ENCODE data around the gene IGF2BP2. TPM values are rescaled to one million over a fixed set of nuclear protein-coding genes. Genes with fewer than 3 reads are reported as not detected.

Gene IGF2BP2
- total RNA-seq, 2 donors from 2014 or later, result 143 to 162 TPM

- Histone ChIP-seq H3K27ac (ENCODE audit: low read depth, low read length) (no peak overlapping the region), H3K4me1 (ENCODE audit: control insufficient read depth, insufficient read depth, low read length) (peaks cover 5% of the 10 kb centered on the region), H3K4me3 (ENCODE audit: low read length) (no peak overlapping the region), H3K27me3 (ENCODE audit: control insufficient read depth, insufficient read depth, low read length, poor library complexity, severe bottlenecking) (no peaks in the 10 kb centered on the region), H3K9ac (ENCODE audit: extremely low read depth, low read length, poor library complexity, severe bottlenecking) (no peak overlapping the region), H3K36me3 (ENCODE audit: control insufficient read depth, insufficient read depth, low read length) (peaks cover 41% of the 10 kb centered on the region), H3K9me3 (ENCODE audit: control insufficient read depth, low read length) (no peaks in the 10 kb centered on the region)
- no peak overlapping the region for H3K27ac Mint-ChIP-seq
- H3K4me3 Mint-ChIP-seq, result no peak overlapping the region
- no peaks in the 10 kb centered on the region for H3K27me3 Mint-ChIP-seq (ENCODE audit: insufficient read depth)
- WGBS, 2 experiments (ENCODE audit: insufficient coverage in 1 of 2, insufficient read length in 1 of 2), result 94 to 97% methylated on average over 5 to 6 of the region's 7 CpGs
- H3K36me3 Mint-ChIP-seq (ENCODE audit: low read depth), result peaks cover 41% of the 10 kb centered on the region
- no peak for TF ChIP-seq CTCF (conservative IDR thresholded peaks at IDR 0.05)
- H3K9me3 Mint-ChIP-seq, result peaks cover 2% of the 10 kb centered on the region
- DNase-seq, result no peak
- H3K4me1 Mint-ChIP-seq, result peaks cover 6% of the 10 kb centered on the region
Measured at GRCh38 chr3:185631508-185632206, 193.2 kb downstream of the IGF2BP2 start.

- Mint-ChIP-seq H3K4me1 (peaks cover 6% of the 10 kb centered on the region), H3K27me3 (ENCODE audit: insufficient read depth) (no peaks in the 10 kb centered on the region), H3K27ac (no peak overlapping the region), H3K9me3 (peaks cover 2% of the 10 kb centered on the region), H3K4me3 (no peak overlapping the region), H3K36me3 (ENCODE audit: low read depth) (peaks cover 43% of the 10 kb centered on the region)
- H3K9ac ChIP-seq (ENCODE audit: extremely low read depth, low read length, poor library complexity, severe bottlenecking), result no peak overlapping the region
- no peak overlapping the region for H3K4me3 ChIP-seq (ENCODE audit: low read length)
- no peak for TF ChIP-seq CTCF (conservative IDR thresholded peaks at IDR 0.05)
- WGBS, 2 experiments (ENCODE audit: insufficient coverage in 1 of 2, insufficient read length in 1 of 2), result 90 to 96% methylated on average over 2 to 3 of the region's 4 CpGs
- peaks cover 43% of the 10 kb centered on the region for H3K36me3 ChIP-seq (ENCODE audit: control insufficient read depth, insufficient read depth, low read length)
- no peaks in the 10 kb centered on the region for H3K9me3 ChIP-seq (ENCODE audit: control insufficient read depth, low read length)
- H3K27me3 ChIP-seq (ENCODE audit: control insufficient read depth, insufficient read depth, low read length, poor library complexity, severe bottlenecking), result no peaks in the 10 kb centered on the region
- DNase-seq, result no peak
- H3K27ac ChIP-seq (ENCODE audit: low read depth, low read length), result no peak overlapping the region
- H3K4me1 ChIP-seq (ENCODE audit: control insufficient read depth, insufficient read depth, low read length), result peaks cover 5% of the 10 kb centered on the region
Measured at GRCh38 chr3:185631108-185631507, 193.7 kb downstream of the IGF2BP2 start.

- peaks cover 52% of the 10 kb centered on the region for H3K36me3 ChIP-seq (ENCODE audit: control insufficient read depth, insufficient read depth, low read length)
- no peaks in the 10 kb centered on the region for H3K27me3 ChIP-seq (ENCODE audit: control insufficient read depth, insufficient read depth, low read length, poor library complexity, severe bottlenecking)
- H3K4me3 ChIP-seq (ENCODE audit: low read length), result no peak overlapping the region
- peaks cover 2% of the 10 kb centered on the region for H3K9me3 Mint-ChIP-seq
- H3K4me1 ChIP-seq (ENCODE audit: control insufficient read depth, insufficient read depth, low read length), result peaks cover 5% of the 10 kb centered on the region
- WGBS, 2 experiments (ENCODE audit: insufficient coverage in 1 of 2, insufficient read length in 1 of 2), result 94 to 96% methylated on average over 6 of the region's 6 CpGs
- peak overlapping the region; percentile 23 for H3K27ac Mint-ChIP-seq
- H3K27me3 Mint-ChIP-seq (ENCODE audit: insufficient read depth), result no peaks in the 10 kb centered on the region
- peaks cover 52% of the 10 kb centered on the region for H3K36me3 Mint-ChIP-seq (ENCODE audit: low read depth)
- no peak overlapping the region for H3K9ac ChIP-seq (ENCODE audit: extremely low read depth, low read length, poor library complexity, severe bottlenecking)
- H3K9me3 ChIP-seq (ENCODE audit: control insufficient read depth, low read length), result no peaks in the 10 kb centered on the region
- TF ChIP-seq CTCF (conservative IDR thresholded peaks at IDR 0.05), result no peak
- no peak for DNase-seq
- H3K4me3 Mint-ChIP-seq, result no peak overlapping the region
- H3K4me1 Mint-ChIP-seq, result peaks cover 6% of the 10 kb centered on the region
- H3K27ac ChIP-seq (ENCODE audit: low read depth, low read length), result no peak overlapping the region
Measured at GRCh38 chr3:185630182-185630622, 194.6 kb downstream of the IGF2BP2 start.

All from endodermal cell (in vitro differentiated cells).